Neutrophil (primary cell): ENCODE results near the gene ZBTB20.

Experiments
- H3K27ac ChIP-seq: fragments of 200-600 bp; sonication (generic); 2 replicates; pipeline ENCODE4 v1.5.1; 2016; ENCODE audit warnings: mild to moderate bottlenecking, moderate library complexity
- H3K27me3 ChIP-seq: fragments of 200-600 bp; sonication (generic); 2 replicates; pipeline ENCODE4 v1.6.0; 2016; ENCODE audit warnings: mild to moderate bottlenecking
- H3K36me3 ChIP-seq: fragments of 200-600 bp; sonication (generic); 2 replicates; pipeline ENCODE4 v1.5.1; 2017
- H3K4me1 ChIP-seq, 2 experiments: fragments of 200-600 bp in 1 of 2; sonication (generic) in 1 of 2; 1 replicate in 1 of 2; 2 replicates in 1 of 2; pipeline versions ENCODE4 v1.5.1 to v1.6.1; 2013 to 2016; ENCODE audit warnings: low read depth in 1 of 2, low read length in 1 of 2, mild to moderate bottlenecking in 1 of 2, moderate library complexity in 1 of 2; ENCODE audit not compliant: control insufficient read depth in 1 of 2, insufficient read depth in 1 of 2
- H3K4me3 ChIP-seq, 2 experiments: fragments of 200-600 bp in 1 of 2; sonication (generic) in 1 of 2; 1 replicate in 1 of 2; 2 replicates in 1 of 2; pipeline ENCODE4 v1.5.1; 2013 to 2016; ENCODE audit warnings: low read depth in 1 of 2, low read length in 1 of 2, mild to moderate bottlenecking in 1 of 2, moderate library complexity in 1 of 2
- H3K9me3 ChIP-seq: fragments of 200-600 bp; sonication (generic); 2 replicates; pipeline ENCODE4 v1.5.1; 2016
- CTCF ChIP-seq: fragments of 200-600 bp; sonication (generic); IDR thresholded peaks from 2 replicates; pipeline ENCODE4 v1.5.1; 2016; ENCODE audit warnings: antibody characterized with exemption

The ZBTB20 gene

GRCh38 chr3:115151921-115152320 lies 4.8 kb upstream of the ZBTB20 start:
- Histone ChIP-seq H3K4me3 (no peak overlapping the region), H3K9me3 (no peaks in the 10 kb centered on the region), H3K36me3 (no peaks in the 10 kb centered on the region), H3K4me1 (peaks cover 8 to 10% of the 10 kb centered on the region in 2 experiments), H3K27ac (no peak overlapping the region), H3K27me3 (no peaks in the 10 kb centered on the region)
- TF ChIP-seq CTCF, result no peak

GRCh38 chr3:115148142-115148790 lies 1.2 kb upstream of the ZBTB20 start:
- peak overlapping the region; percentile 96 for H3K27ac ChIP-seq
- peak overlapping the region; percentile 77 to 88 for H3K4me3 ChIP-seq
- no peaks in the 10 kb centered on the region for H3K9me3 ChIP-seq
- no peaks in the 10 kb centered on the region for H3K36me3 ChIP-seq
- H3K4me1 ChIP-seq, result peaks cover 16 to 26% of the 10 kb centered on the region in 2 experiments
- no peaks in the 10 kb centered on the region for H3K27me3 ChIP-seq
- no peak for TF ChIP-seq CTCF

- TF ChIP-seq CTCF, result peak; percentile 48
Measured at GRCh38 chr3:115147329-115148141, 447 bp upstream of the ZBTB20 start.

GRCh38 chr3:115146032-115146417 lies 1.1 kb downstream of the ZBTB20 start:
- no peaks in the 10 kb centered on the region for H3K9me3 ChIP-seq
- H3K4me3 ChIP-seq, result peak overlapping the region; percentile 85 to 88
- H3K27ac ChIP-seq, result peak overlapping the region; percentile 96
- no peaks in the 10 kb centered on the region for H3K27me3 ChIP-seq
- no peaks in the 10 kb centered on the region for H3K36me3 ChIP-seq
- peaks cover 16 to 26% of the 10 kb centered on the region in 2 experiments for H3K4me1 ChIP-seq
- no peak for TF ChIP-seq CTCF

More at GRCh38 chr3:115147329-115148141, 447 bp upstream of the ZBTB20 start:
- Histone ChIP-seq H3K9me3 (no peaks in the 10 kb centered on the region), H3K4me3 (peak overlapping the region; percentile 77 to 88), H3K27ac (peak overlapping the region; percentile 96), H3K27me3 (no peaks in the 10 kb centered on the region), H3K36me3 (no peaks in the 10 kb centered on the region), H3K4me1 (peaks cover 16 to 26% of the 10 kb centered on the region in 2 experiments)

GRCh38 chr3:115141033-115141757 lies 5.9 kb downstream of the ZBTB20 start:
- Histone ChIP-seq H3K27me3 (no peaks in the 10 kb centered on the region), H3K36me3 (no peaks in the 10 kb centered on the region), H3K4me3 (no peak overlapping the region), H3K4me1 (peaks cover 6 to 14% of the 10 kb centered on the region in 2 experiments), H3K27ac (no peak overlapping the region), H3K9me3 (no peaks in the 10 kb centered on the region)
- no peak for TF ChIP-seq CTCF
